ENCODE data around the gene MYT1. TPM values are rescaled to one million over a fixed set of nuclear protein-coding genes. Genes with fewer than 3 reads are reported as not detected.

The MYT1 gene
- total and polyA plus RNA-seq, 2 of the 8 experiments (the other 6 are each of a cell fraction or from before 2014, with no cell fraction given): 0.63 to 2.0 TPM

DNA sequence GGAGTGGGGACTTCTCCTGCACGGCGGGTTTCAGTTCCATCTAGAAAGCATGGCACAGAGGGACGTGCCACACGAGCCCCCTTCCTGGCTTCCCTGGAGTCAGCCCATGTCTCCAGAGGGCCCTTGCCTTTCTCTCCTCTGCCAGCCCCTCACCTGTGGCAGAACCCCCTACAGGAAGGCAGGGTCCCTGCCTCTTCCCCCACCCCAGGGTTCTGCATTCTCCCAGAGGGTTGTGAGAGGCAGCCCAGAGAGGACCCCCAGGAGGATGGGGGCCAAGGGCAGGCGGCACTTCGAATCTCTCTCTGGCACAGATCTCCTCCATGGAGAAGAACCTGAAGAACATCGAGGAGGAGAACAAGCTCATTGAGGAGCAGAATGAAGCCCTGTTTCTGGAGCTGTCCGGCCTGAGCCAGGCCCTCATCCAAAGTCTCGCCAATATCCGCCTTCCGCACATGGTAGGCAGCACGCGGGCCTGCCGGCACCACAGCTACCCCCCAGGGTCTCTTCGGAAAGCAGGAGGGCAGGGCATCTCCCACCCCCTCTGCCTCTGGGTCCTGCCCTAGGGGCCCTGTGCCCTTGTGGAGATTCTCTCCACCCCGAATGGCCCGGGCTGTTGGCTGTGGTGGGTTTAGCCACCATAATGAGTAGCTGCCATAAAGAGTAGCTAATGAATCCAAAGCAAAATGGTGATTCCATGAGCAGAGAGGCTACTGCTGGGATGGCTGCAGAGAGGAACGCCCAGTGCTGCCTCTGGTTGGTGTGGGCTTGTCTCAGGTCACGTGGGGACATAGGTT, 75.4 kb downstream of the MYT1 start:
- Histone ChIP-seq H3K4ac (replicated peaks; ENCODE audit: insufficient read length, low read depth, low read length) (no peak overlapping the region), H2BK12ac (ENCODE audit: low read depth, low read length) (no peak overlapping the region), H3K23ac (ENCODE audit: insufficient read length) (no peak overlapping the region), H3K4me1 (replicated peaks in 1 of 4; ENCODE audit: control insufficient read depth in 3 of 4, insufficient read depth in 4 of 4, low read length in 3 of 4) (no peaks in the 10 kb centered on the region), H2BK15ac (ENCODE audit: low read length) (no peak overlapping the region), H2BK5ac (ENCODE audit: low read depth, low read length) (no peak overlapping the region), H3K9me3 (ENCODE audit: insufficient read depth in 2 of 2, low read depth in 1 of 2, low read length in 1 of 2) (peaks cover 3 to 24% of the 10 kb centered on the region in 2 experiments; a peak in 2 of 4 replicates), H4K91ac (replicated peaks; ENCODE audit: insufficient read length, low read length) (no peak overlapping the region), H3K23me2 (ENCODE audit: low read depth, low read length) (no peaks in the 10 kb centered on the region), H4K5ac (ENCODE audit: insufficient read length, low read depth, low read length) (no peak overlapping the region), H2AFZ (ENCODE audit: low read length) (no peak overlapping the region), H2AK5ac (ENCODE audit: low read depth, low read length) (no peak overlapping the region), H3K79me1 (ENCODE audit: low read depth, low read length) (no peaks in the 10 kb centered on the region), H4K8ac (ENCODE audit: extremely low read depth, insufficient read depth, low read length) (no peak overlapping the region; the same call in 1 of the 2 replicates), H3K36me3 (ENCODE audit: control insufficient read depth in 2 of 4, insufficient read depth in 4 of 4, low read length in 3 of 4) (no peaks in the 10 kb centered on the region), H2BK120ac (replicated peaks; ENCODE audit: low read depth, low read length) (no peak overlapping the region), H3K18ac (ENCODE audit: extremely low read depth, low read length) (no peak overlapping the region), H3K79me2 (ENCODE audit: control insufficient read depth in 1 of 2, insufficient read depth in 2 of 2, low read length in 2 of 2) (no peaks in the 10 kb centered on the region), H3K14ac (ENCODE audit: insufficient read length) (no peak overlapping the region), H4K20me1 (replicated peaks in 1 of 2; ENCODE audit: control insufficient read depth in 1 of 2, insufficient read depth in 2 of 2, low read length in 2 of 2) (no peaks in the 10 kb centered on the region), H3K27ac (ENCODE audit: low read depth, low read length) (no peak overlapping the region), H2BK20ac (ENCODE audit: low read length) (no peak overlapping the region), H3K4me2 (ENCODE audit: insufficient read depth in 1 of 2, low read depth in 2 of 2, low read length in 2 of 2) (no peak overlapping the region), H3K56ac (replicated peaks; ENCODE audit: insufficient read length, low read depth, low read length) (no peak overlapping the region), H3K9ac (replicated peaks in 1 of 4; ENCODE audit: extremely low read depth in 1 of 4, low read depth in 3 of 4, low read length in 3 of 4) (no peak overlapping the region), H3K4me3 (ENCODE audit: extremely low read depth in 1 of 4, insufficient read depth in 2 of 4, low read depth in 3 of 4, low read length in 4 of 4) (no peak overlapping the region), H3K27me3 (replicated peaks in 1 of 4; ENCODE audit: control insufficient read depth in 3 of 4, extremely low read depth in 1 of 4, insufficient read depth in 3 of 4, low read length in 3 of 4) (no peaks in the 10 kb centered on the region; a peak in 2 of 7 replicates)
- ChIA-PET CTCF (ENCODE audit: partially characterized antibody) (interaction anchor here (0.9 to 1.4 kb wide), 3 partner anchors 12 to 22 kb away, joined by 3 to 5 read pairs (median 4); partner anchors contain the start of gene PCMTD2), POLR2A (ENCODE audit: partially characterized antibody) (no interaction called here)
- no peak for FAIRE-seq
- 94% methylated on average over 17 of the region's 19 CpGs; no CpG with 5 or more reads in 1 of the 2 experiments for WGBS, 2 experiments (ENCODE audit: extremely low coverage in 1 of 2, insufficient coverage in 1 of 2, insufficient read length in 1 of 2, insufficient replicate concordance in 2 of 2, low coverage in 1 of 2, low lambda C conversion rate in 2 of 2, missing lambda C conversion rate in 1 of 2)
- TF ChIP-seq NRF1 (IDR thresholded peaks at IDR 0.05; ENCODE audit: low read depth, low read length) (no peak), KDM4A (IDR thresholded peaks at IDR 0.05; ENCODE audit: low read depth, low read length, severe bottlenecking) (no peak), CHD2 (IDR thresholded peaks at IDR 0.05; ENCODE audit: low read length) (no peak), JUN (IDR thresholded peaks at IDR 0.05; ENCODE audit: low read depth, low read length) (no peak), MAX (IDR thresholded peaks at IDR 0.05) (no peak), SP2 (IDR thresholded peaks at IDR 0.05; ENCODE audit: low read length) (no peak), TAF1 (IDR thresholded peaks at IDR 0.05; ENCODE audit: low read depth, low read length) (no peak)
- no peak for DNase-seq (ENCODE audit: low read depth in 1 of 2, low spot score in 2 of 2)

All from H1 (cell line).